CD14-positive monocyte (primary cell): ENCODE data around the gene FRAS1. TPM values are rescaled to one million over a fixed set of nuclear protein-coding genes. Genes with fewer than 3 reads are reported as not detected.

Source experiments
- DNase-seq, 3 donors: peaks; one replicate each; pipeline ENCODE4 v3.0.0-alpha.2; 2011 to 2022
- H2AFZ ChIP-seq: 2 replicates; pipeline ENCODE4 v1.6.0; 2012; ENCODE audit warnings: mild to moderate bottlenecking, low read depth, low read length, inconsistent platforms; ENCODE audit not compliant: insufficient read depth, poor library complexity, severe bottlenecking
- H3K27ac ChIP-seq, 2 donors: 1 replicate in 1 of 2; 2 replicates in 1 of 2; pipeline ENCODE4 v1.5.1; 2012 to 2013; ENCODE audit warnings: low read length in 2 of 2, control low read depth in 1 of 2, inconsistent platforms in 1 of 2, low read depth in 1 of 2, mild to moderate bottlenecking in 1 of 2
- H3K27me3 ChIP-seq, 2 donors: one replicate each; pipeline versions ENCODE4 v1.6.0 to v1.6.1; 2011 to 2013; ENCODE audit warnings: low read length in 2 of 2; ENCODE audit not compliant: control insufficient read depth in 2 of 2, insufficient read depth in 2 of 2
- H3K36me3 ChIP-seq, 2 donors: replicated peaks in 1 of 2; 1 replicate in 1 of 2; 2 replicates in 1 of 2; pipeline versions ENCODE4 v1.5.1 to v1.6.1; 2012 to 2013; ENCODE audit warnings: low read length in 2 of 2, control low read depth in 1 of 2, inconsistent platforms in 1 of 2, mild to moderate bottlenecking in 1 of 2; ENCODE audit not compliant: insufficient read depth in 2 of 2, control insufficient read depth in 1 of 2
- H3K4me1 ChIP-seq, 2 donors: 1 replicate in 1 of 2; 2 replicates in 1 of 2; pipeline versions ENCODE4 v1.5.1 to v1.6.1; 2012 to 2013; ENCODE audit warnings: low read length in 2 of 2, control low read depth in 1 of 2, inconsistent platforms in 1 of 2, mild to moderate bottlenecking in 1 of 2, moderate library complexity in 1 of 2; ENCODE audit not compliant: insufficient read depth in 2 of 2, control insufficient read depth in 1 of 2
- H3K4me2 ChIP-seq: replicated peaks from 2 replicates; pipeline ENCODE3; 2012; ENCODE audit warnings: low read length, moderate library complexity, mild to moderate bottlenecking; ENCODE audit not compliant: poor library complexity, severe bottlenecking; ENCODE audit errors: extremely low read depth
- H3K4me3 ChIP-seq, 3 experiments: fragments of 200-600 bp in 1 of 3; sonication (generic) in 1 of 3; replicated peaks in 1 of 3; 1 replicate in 2 of 3; 2 replicates in 1 of 3; pipeline ENCODE4 v1.5.1; 2011 to 2013; ENCODE audit warnings: low read length in 3 of 3, mild to moderate bottlenecking in 3 of 3, control low read depth in 2 of 3, low read depth in 2 of 3, inconsistent platforms in 1 of 3, moderate library complexity in 1 of 3
- H3K79me2 ChIP-seq: 2 replicates; pipeline ENCODE4 v1.6.0; 2012; ENCODE audit warnings: mild to moderate bottlenecking, control low read depth, inconsistent platforms, low read length, moderate library complexity; ENCODE audit not compliant: insufficient read depth
- H3K9ac ChIP-seq: 2 replicates; pipeline ENCODE4 v1.6.0; 2017; ENCODE audit warnings: low read length, mild to moderate bottlenecking; ENCODE audit not compliant: insufficient read depth, poor library complexity, severe bottlenecking
- H3K9me3 ChIP-seq, 2 donors: replicated peaks in 1 of 2; 1 replicate in 1 of 2; 2 replicates in 1 of 2; pipeline versions ENCODE4 v1.5.1 to v1.6.1; 2012 to 2013; ENCODE audit warnings: low read length in 2 of 2, control low read depth in 1 of 2; ENCODE audit not compliant: control insufficient read depth in 1 of 2, insufficient read depth in 1 of 2
- H4K20me1 ChIP-seq: 2 replicates; pipeline ENCODE4 v1.6.0; 2012; ENCODE audit warnings: mild to moderate bottlenecking, low read length, control low read depth, moderate library complexity; ENCODE audit not compliant: insufficient read depth
- H3K27ac Mint-ChIP-seq, 7 donors: one replicate each; pipeline ENCODE4 v1.8.0; 2020; ENCODE audit warnings: mild to moderate bottlenecking in 7 of 7, mixed read lengths in 7 of 7, moderate library complexity in 6 of 7, inconsistent platforms in 2 of 7
- H3K27me3 Mint-ChIP-seq, 3 donors: one replicate each; pipeline ENCODE4 v1.8.0; 2021 to 2022; ENCODE audit warnings: low read depth in 3 of 3, mild to moderate bottlenecking in 3 of 3, mixed read lengths in 3 of 3, moderate library complexity in 3 of 3, inconsistent platforms in 1 of 3
- H3K36me3 Mint-ChIP-seq, 2 donors: one replicate each; pipeline ENCODE4 v1.8.0; 2020; ENCODE audit warnings: mixed read lengths in 2 of 2, inconsistent platforms in 1 of 2, mild to moderate bottlenecking in 1 of 2
- H3K4me1 Mint-ChIP-seq: one replicate; pipeline ENCODE4 v1.8.0; 2020; ENCODE audit warnings: mild to moderate bottlenecking, mixed read lengths
- H3K4me3 Mint-ChIP-seq, 2 donors: one replicate each; pipeline ENCODE4 v1.8.0; 2020; ENCODE audit warnings: mild to moderate bottlenecking in 2 of 2, mixed read lengths in 2 of 2, moderate library complexity in 1 of 2
- H3K9me3 Mint-ChIP-seq, 7 donors: one replicate each; pipeline ENCODE4 v1.8.0; 2020 to 2022; ENCODE audit warnings: mixed read lengths in 7 of 7, mild to moderate bottlenecking in 6 of 7, moderate library complexity in 6 of 7, inconsistent platforms in 2 of 7
- CTCF ChIP-seq: fragments of 200-600 bp; IDR thresholded peaks from one replicate; pipeline ENCODE4 v1.8.0; 2022; ENCODE audit warnings: antibody characterized with exemption, mild to moderate bottlenecking
- WGBS: methylation state at CpG from one replicate; pipeline ENCODE4 v1.1.5; 2013; ENCODE audit warnings: missing lambda C conversion rate; ENCODE audit not compliant: insufficient coverage; 5-methylcytosine and 5-hydroxymethylcytosine counted together
- intact Hi-C, 2 donors: fragments of 100-400 bp; cut with micrococcal nuclease; formaldehyde crosslinking; loops; one replicate each; pipeline versions ENCODE4 v1.15.0 to v1.15.1; 2023
- polyA plus RNA-seq, 3 donors: library from polyadenylated mRNA; depleted of rRNA in 1 of 3; unstranded in 2 of 3; stranded (reverse) in 1 of 3; fragments of 300-500 nt in 2 of 3; fragments of >200 nt in 1 of 3; fragmentation: Illumina TruSeq in 2 of 3; gene quantifications; 1 replicate in 2 of 3; 2 replicates in 1 of 3; pipeline ENCODE4 v1.2.3, GENCODE V29; 2012 to 2021

Gene FRAS1
- polyA plus RNA-seq, 3 donors: not detected

- H3K4me1 ChIP-seq: no peaks in the 10 kb centered on the region
- DNase-seq: no peak
- no peak for TF ChIP-seq CTCF
- no peak overlapping the region for H3K4me3 Mint-ChIP-seq
- no peaks in the 10 kb centered on the region for H3K36me3 ChIP-seq
- 61% methylated on average over 3 of the region's 4 CpGs for WGBS
- no peak overlapping the region for H3K9ac ChIP-seq
- intact Hi-C loops: no loop called here
- H3K36me3 Mint-ChIP-seq: no peaks in the 10 kb centered on the region
- H3K79me2 ChIP-seq: no peaks in the 10 kb centered on the region
- no peak overlapping the region for H2AFZ ChIP-seq
- peaks cover 0 to 2% (median 0%) of the 10 kb centered on the region in 7 donors for H3K9me3 Mint-ChIP-seq
- H3K27ac ChIP-seq: no peak overlapping the region
- no peak overlapping the region for H3K4me3 ChIP-seq
- no peak overlapping the region for H3K27ac Mint-ChIP-seq
- H3K4me1 Mint-ChIP-seq: no peaks in the 10 kb centered on the region
- no peak overlapping the region for H3K4me2 ChIP-seq
- no peaks in the 10 kb centered on the region for H3K27me3 ChIP-seq
- no peaks in the 10 kb centered on the region for H4K20me1 ChIP-seq
- no peaks in the 10 kb centered on the region for H3K9me3 ChIP-seq
- peaks cover 0 to 4% (median 2%) of the 10 kb centered on the region in 3 donors for H3K27me3 Mint-ChIP-seq
These were observed 531.9 kb downstream of the FRAS1 start for GRCh38 chr4:78588894-78589545.

- no CpG with 5 or more reads among the region's 2 CpGs for WGBS
These were observed 534.3 kb downstream of the FRAS1 start for GRCh38 chr4:78591404-78591803.

More at GRCh38 chr4:78591404-78591803, 534.3 kb downstream of the FRAS1 start:
- no peak overlapping the region for H2AFZ ChIP-seq
- H3K4me1 ChIP-seq: no peaks in the 10 kb centered on the region
- no peak for DNase-seq
- H3K27ac ChIP-seq: no peak overlapping the region
- no peaks in the 10 kb centered on the region for H3K36me3 ChIP-seq
- no peak overlapping the region for H3K27ac Mint-ChIP-seq
- no peaks in the 10 kb centered on the region for H3K9me3 ChIP-seq
- no peak overlapping the region for H3K4me3 ChIP-seq
- intact Hi-C loops: no loop called here
- H3K36me3 Mint-ChIP-seq: no peaks in the 10 kb centered on the region
- H3K27me3 Mint-ChIP-seq: peaks cover 0 to 4% (median 2%) of the 10 kb centered on the region in 3 donors
- H3K4me2 ChIP-seq: no peak overlapping the region
- H3K4me1 Mint-ChIP-seq: no peaks in the 10 kb centered on the region
- H4K20me1 ChIP-seq: no peaks in the 10 kb centered on the region
- H3K9me3 Mint-ChIP-seq: no peaks in the 10 kb centered on the region
- no peak for TF ChIP-seq CTCF
- no peaks in the 10 kb centered on the region for H3K27me3 ChIP-seq
- no peak overlapping the region for H3K4me3 Mint-ChIP-seq
- H3K79me2 ChIP-seq: no peaks in the 10 kb centered on the region
- H3K9ac ChIP-seq: no peak overlapping the region
